IPS DF 19.7 (cell line): ENCODE results near the gene LCK.
"Not testable (repeated sequence)": the region's sequence is repeated elsewhere in the genome, so short reads cannot be mapped to it uniquely, and the experiment has no call there.

Source experiments
- DNase-seq: peaks from one replicate; pipeline ENCODE4 v3.0.0-alpha.2; 2013; ENCODE audit warnings: low read depth, low spot score

The LCK gene

DNA sequence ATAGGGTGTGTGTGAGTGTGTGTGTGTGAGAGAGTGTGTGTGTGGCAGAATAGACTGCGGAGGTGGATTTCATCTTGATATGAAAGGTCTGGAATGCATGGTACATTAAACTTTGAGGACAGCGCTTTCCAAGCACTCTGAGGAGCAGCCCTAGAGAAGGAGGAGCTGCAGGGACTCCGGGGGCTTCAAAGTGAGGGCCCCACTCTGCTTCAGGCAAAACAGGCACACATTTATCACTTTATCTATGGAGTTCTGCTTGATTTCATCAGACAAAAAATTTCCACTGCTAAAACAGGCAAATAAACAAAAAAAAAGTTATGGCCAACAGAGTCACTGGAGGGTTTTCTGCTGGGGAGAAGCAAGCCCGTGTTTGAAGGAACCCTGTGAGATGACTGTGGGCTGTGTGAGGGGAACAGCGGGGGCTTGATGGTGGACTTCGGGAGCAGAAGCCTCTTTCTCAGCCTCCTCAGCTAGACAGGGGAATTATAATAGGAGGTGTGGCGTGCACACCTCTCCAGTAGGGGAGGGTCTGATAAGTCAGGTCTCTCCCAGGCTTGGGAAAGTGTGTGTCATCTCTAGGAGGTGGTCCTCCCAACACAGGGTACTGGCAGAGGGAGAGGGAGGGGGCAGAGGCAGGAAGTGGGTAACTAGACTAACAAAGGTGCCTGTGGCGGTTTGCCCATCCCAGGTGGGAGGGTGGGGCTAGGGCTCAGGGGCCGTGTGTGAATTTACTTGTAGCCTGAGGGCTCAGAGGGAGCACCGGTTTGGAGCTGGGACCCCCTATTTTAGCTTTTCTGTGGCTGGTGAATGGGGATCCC, 22.5 kb downstream of the LCK start:
- peak; percentile 96 for DNase-seq

DNA sequence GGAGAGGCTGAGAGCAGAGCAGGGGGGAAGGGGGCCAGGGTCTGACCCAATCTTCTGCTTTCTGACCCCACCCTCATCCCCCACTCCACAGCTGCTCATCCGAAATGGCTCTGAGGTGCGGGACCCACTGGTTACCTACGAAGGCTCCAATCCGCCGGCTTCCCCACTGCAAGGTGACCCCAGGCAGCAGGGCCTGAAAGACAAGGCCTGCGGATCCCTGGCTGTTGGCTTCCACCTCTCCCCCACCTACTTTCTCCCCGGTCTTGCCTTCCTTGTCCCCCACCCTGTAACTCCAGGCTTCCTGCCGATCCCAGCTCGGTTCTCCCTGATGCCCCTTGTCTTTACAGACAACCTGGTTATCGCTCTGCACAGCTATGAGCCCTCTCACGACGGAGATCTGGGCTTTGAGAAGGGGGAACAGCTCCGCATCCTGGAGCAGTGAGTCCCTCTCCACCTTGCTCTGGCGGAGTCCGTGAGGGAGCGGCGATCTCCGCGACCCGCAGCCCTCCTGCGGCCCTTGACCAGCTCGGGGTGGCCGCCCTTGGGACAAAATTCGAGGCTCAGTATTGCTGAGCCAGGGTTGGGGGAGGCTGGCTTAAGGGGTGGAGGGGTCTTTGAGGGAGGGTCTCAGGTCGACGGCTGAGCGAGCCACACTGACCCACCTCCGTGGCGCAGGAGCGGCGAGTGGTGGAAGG, 23.7 kb downstream of the LCK start:
- no peak for DNase-seq

DNA sequence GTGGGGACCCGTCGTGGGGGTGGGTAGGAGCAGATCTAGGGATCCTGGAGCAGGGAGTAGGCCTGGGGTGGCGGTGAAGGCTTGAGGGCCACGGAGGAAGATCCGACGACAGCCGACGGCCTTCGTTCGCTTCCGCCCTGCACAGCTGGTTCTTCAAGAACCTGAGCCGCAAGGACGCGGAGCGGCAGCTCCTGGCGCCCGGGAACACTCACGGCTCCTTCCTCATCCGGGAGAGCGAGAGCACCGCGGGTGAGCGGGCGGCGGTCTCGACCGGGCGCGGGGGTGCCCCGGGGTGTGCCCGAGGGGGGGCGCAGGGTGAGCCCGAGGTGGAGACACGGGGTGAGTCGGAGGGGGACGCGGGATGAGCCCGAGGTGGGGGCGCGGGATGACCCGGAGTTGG, 24.4 kb downstream of the LCK start:
- DNase-seq: no peak

- DNase-seq: no peak
Measured at GRCh38 chr1:32276032-32276782, 25.1 kb downstream of the LCK start.

DNA sequence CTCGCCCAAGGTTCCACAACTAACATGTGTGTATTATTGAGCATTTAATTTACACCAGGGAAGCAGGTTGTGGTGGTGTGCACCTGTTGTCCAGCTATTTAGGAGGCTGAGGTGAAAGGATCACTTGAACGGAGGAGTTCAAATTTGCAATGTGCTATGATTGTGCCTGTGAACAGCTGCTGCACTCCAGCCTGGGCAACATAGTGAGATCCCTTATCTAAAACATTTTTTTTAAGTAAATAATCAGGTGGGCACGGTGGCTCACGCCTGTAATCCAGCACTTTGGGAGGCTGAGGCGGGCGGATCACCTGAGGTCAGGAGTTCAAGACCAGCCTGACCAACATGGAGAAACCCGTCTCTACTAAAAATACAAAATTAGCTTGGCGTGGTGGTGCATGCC, 33.7 kb downstream of the LCK start:
- not testable (repeated sequence) for DNase-seq

DNA sequence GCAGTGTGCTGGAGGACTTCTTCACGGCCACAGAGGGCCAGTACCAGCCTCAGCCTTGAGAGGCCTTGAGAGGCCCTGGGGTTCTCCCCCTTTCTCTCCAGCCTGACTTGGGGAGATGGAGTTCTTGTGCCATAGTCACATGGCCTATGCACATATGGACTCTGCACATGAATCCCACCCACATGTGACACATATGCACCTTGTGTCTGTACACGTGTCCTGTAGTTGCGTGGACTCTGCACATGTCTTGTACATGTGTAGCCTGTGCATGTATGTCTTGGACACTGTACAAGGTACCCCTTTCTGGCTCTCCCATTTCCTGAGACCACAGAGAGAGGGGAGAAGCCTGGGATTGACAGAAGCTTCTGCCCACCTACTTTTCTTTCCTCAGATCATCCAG, 34.6 kb downstream of the LCK start:
- no peak for DNase-seq

- DNase-seq: no peak
Measured at GRCh38 chr1:32286763-32287162, 35.7 kb downstream of the LCK start.

GRCh38 chr1:32289256-32289655, 38.2 kb downstream of the LCK start:
- DNase-seq: no peak

GRCh38 chr1:32291145-32291707, 40.2 kb downstream of the LCK start:
- no peak for DNase-seq

GRCh38 chr1:32291708-32292538, 40.9 kb downstream of the LCK start, which contains the start of gene HDAC1:
Gene HDAC1, plus strand, starts transcription at chr1:32292083. Its CDS starts 87 bp downstream, at chr1:32292170.
- peak; percentile 60 for DNase-seq

DNA sequence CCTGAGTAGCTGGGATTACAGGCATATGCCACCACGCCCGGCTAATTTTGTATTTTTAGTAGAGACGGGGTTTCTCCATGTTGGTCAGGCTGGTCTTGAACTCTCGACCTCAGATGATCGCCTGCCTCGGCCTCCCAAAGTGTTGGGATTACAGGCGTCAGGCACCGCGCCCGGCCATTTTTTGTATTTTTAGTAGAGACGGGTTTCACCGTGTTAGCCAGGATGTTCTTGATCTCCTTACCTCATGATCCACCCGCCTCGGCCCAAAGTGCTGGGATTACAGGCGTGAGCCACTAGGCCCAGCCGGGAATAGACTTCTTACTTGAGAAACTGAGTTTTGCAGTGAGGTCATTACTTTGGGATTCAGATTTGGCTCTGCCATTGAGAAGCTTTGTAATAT, 47.1 kb downstream of the LCK start:
- not testable (repeated sequence) for DNase-seq

GRCh38 chr1:32299327-32299726, 48.3 kb downstream of the LCK start:
- no peak for DNase-seq

DNA sequence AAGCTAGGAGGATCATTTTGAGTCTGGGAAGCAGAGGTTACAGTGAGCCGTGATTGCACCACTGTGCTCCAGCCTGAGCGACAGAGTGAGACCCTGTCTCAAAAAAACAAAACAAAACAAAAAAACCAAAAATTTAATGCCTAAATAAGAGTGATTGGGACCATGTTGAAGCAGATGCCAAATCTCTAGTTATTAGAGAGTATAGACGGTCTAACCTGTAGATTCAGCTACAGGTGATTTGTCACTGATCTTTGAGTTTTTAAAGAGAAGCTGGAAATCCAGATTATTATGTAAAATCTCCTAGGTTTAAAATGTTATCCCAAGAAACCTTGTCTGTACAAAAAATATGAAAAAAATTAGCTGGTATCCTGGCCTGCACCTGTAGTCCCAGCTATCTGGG, 52.3 kb downstream of the LCK start:
- no peak for DNase-seq

GRCh38 chr1:32303997-32304622, 53.0 kb downstream of the LCK start:
- no peak for DNase-seq

- no peak for DNase-seq
Measured at GRCh38 chr1:32305310-32305709, 54.2 kb downstream of the LCK start.

GRCh38 chr1:32307324-32307723, 56.3 kb downstream of the LCK start:
- DNase-seq: no peak

DNA sequence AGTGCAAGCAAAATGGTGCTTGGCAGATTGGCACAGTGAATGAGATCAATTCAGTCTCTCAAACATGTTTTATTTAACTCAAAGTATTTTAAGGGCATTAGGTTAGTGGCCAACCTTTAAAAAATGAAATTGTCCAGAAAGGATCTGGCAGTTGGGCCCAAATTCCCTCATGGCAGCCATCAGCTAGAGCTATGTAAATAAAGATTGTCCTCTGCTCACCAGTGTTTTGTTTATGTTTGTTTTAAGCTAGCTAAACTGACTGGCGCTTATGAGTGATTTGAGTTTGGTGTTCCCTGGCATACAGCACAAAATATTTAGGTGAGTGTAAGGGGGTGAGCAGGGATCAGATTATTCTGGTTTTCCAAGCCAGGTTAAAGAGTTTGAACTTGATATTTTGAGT, 58.9 kb downstream of the LCK start:
- no peak for DNase-seq

DNA sequence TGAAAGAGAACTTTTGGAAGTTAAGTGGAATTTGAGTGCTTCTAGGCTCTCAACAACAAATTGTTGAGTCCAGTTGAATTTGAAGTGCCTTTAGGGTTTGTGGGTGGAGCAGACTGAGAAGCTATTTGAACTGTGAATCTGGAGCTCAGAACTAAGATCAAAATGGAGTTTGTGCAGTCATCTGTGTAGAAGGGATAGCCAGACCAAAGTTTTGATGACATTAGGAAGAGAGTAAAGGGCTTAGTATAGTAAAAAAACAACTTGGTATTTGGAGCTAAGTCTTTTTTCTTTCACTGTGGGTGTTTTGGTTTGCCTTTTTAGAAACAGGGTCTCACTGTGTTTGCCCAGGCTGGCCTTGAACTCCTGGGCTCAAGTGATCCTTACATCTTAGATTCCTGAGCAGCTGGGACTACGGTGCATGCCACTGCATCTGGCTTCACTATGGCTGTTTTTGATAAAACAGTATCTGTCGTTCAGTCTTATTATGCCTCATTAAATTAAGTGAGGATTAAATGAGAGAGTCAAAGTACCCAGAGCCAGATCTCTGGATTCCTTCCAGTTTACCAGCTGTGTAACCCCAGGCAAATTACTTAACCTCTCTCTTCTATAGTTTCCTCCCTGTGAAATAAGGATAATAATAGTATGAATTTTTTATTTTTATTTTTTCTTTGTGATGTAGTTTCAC, 60.8 kb downstream of the LCK start:
- no peak for DNase-seq

- DNase-seq: no peak
Measured at GRCh38 chr1:32316903-32317277, 65.8 kb downstream of the LCK start.
